M059J (cell line): ENCODE data around the gene MYH1. TPM values are rescaled to one million over a fixed set of nuclear protein-coding genes. Genes with fewer than 3 reads are reported as not detected.
"Not testable (repeated sequence)": the region's sequence is repeated elsewhere in the genome, so short reads cannot be mapped to it uniquely, and the experiment has no call there.

Experiments used
- DNase-seq: peaks from one replicate; pipeline ENCODE4 v3.0.0-alpha.2; 2012; ENCODE audit warnings: low read depth
- total RNA-seq: library from RNA; depleted of rRNA; stranded (reverse); fragments of >200 nt; shearing (Covaris generic); gene quantifications from 2 replicates; pipeline ENCODE4 v1.2.3, GENCODE V29; 2014; rRNA removed

MYH1 gene
- total RNA-seq = not detected in 2 replicates

DNA sequence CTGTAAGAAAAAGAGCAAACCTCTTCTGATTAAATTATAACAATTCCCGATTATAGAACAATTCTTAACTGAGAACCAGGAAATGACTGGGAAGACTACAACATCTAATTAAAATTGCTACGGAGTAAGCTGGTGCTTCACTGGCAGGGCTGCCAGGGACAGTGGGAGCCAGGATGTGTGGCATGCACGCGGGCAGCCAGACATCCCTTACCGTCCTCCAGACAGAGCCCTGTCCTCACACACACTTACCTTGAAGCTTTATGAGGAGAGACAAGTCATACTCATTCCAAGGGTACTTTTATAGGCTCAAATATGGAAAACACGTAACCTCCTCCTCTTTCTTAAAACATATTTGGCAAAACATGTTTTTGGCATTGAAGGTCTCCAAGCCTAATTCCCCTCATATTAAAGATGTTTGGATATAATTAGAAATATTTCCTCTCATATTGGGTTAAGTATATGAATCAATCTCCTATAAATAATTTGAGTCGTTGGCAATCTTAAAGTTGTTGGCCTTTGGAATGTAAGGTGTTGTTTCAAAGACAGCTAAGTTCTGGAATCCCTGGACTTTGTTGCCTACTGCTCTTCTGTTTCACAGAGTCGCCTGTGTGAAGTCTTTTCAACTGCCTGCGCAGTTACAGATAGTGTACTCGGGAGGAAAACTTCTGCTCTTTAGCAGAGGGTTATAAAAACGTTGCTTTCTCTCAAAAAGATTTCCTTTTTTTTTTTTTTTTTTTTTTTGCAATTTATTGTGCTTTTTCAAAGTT lies at the start of gene MYH1:
Gene MYH1 (minus strand): TSS at position 272 of the 767 bp plus-strand sequence. CDS start 1,900 bp downstream, outside the sequence.
- no peak for DNase-seq

DNA sequence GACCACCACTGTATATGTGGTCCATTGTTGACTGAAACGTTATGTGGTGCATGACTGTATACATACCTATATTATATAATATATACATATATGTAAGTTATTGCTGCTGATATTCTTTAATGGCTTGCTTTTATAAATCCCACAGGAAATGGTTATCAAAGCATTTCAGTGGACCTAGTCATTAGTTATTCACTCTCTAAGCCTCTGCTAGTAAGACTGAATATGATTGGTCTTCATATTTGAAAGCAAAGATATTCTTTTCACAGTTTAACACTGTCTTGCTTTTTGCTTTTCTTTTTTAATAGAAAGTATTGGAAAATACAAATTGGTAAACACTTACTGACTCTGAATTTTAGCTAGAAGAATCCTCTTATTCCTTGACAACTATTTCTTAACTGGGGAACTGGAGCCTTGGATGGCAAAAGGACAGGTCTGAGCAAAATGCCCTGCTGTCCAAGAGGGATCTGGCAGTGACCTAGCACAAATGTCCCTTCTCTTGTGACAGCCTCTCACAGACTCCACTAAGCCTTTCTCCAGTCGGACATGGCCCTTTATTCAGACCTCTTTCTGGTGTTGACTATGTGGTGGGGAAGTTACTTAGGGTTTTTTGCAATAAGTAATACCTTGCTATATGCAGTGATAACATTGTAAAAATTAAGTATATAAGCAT lies 45.8 kb upstream of the MYH1 start:
- DNase-seq = no peak

DNA sequence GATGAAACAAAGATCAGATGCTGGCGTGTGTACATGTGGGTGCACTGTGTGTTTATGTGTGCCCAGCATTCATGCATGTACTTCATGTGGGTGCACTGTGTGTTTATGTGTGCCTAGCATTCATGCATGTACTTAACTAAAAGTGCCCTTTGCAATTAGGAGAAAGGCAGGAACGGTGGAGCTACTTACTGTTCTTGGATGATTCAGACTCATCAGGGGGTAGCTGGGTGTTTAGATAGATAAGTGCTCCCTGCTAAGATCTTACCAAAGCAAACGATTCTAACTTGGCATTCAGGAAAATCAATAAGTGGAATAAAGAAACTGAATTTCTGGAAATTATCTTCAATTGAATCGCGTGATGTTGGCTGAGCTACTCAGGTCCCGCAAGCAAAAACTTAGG lies 39.7 kb upstream of the MYH1 start:
- no peak for DNase-seq

DNA sequence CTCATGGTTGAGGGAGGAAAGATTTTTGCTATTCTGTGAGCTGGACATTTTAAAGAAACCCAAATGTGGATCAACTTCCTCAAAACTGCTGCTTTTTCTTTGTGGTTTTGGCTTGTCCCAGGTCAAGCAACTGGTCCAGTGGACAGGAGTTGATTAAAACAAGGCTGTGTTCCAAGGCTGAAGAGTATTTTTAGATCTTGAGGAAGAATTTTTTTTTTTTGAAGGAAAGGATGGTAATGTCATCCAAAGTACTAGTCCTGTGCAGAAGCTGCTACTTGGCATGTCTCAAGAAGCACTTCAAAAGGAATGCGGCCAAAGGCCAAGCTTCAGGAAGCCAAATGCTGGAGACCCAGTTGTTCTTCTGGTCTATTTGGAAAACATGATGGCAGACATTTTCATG lies 39.1 kb upstream of the MYH1 start:
- peak; percentile 31 for DNase-seq

DNA sequence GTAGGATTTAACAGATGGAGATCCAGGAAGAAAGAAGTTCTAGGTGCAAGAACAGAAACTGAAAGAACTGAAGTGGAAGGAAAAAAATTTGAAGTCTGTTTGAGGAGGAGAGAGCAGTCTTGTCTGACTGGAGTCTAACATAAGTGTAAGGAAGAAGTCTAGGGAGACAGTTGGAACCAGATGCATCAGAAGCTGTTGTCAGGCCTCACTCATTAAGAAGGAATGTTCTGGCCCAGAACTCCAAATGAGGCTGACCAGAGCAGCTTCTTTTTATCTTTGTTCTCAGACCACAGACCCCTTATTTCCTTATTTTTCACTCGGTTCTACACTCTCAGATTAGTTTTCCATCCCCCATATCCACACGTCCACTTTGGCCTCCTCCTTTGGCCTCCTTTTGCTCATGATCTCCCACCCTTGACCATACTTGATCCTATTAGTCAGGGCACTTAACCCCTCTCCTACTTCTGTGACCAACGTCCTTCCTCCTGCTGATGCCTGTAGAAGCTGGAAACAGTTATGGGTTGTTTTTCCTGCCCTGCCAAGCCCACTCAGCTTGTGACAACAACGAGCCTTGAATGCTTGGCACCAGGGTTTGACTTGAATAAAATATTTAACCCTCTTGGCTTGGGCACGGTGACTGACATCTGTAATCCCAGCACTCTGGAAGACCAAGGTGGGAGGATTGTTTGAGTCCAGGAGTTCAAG lies 38.1 kb upstream of the MYH1 start:
- peak; percentile 27 for DNase-seq

DNA sequence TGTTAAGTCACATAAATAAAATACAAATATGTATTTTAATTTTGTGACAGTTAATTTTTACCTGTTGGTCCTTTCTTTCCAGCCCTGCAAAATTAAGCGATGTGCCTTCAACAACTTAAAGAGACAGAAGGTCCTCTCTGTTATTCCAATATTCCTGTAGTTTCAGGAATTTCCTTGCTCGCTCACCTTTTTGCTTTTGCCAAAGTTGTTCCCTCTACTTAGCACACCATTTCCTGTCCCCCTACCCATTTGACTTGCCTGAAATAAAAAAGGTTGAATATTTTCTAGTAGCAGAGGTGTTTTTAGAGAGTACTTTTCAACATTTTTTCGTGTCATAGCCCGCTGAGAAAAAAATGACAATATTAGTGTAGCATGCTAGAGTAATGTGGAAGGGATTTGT lies 31.7 kb upstream of the MYH1 start:
- no peak for DNase-seq

DNA sequence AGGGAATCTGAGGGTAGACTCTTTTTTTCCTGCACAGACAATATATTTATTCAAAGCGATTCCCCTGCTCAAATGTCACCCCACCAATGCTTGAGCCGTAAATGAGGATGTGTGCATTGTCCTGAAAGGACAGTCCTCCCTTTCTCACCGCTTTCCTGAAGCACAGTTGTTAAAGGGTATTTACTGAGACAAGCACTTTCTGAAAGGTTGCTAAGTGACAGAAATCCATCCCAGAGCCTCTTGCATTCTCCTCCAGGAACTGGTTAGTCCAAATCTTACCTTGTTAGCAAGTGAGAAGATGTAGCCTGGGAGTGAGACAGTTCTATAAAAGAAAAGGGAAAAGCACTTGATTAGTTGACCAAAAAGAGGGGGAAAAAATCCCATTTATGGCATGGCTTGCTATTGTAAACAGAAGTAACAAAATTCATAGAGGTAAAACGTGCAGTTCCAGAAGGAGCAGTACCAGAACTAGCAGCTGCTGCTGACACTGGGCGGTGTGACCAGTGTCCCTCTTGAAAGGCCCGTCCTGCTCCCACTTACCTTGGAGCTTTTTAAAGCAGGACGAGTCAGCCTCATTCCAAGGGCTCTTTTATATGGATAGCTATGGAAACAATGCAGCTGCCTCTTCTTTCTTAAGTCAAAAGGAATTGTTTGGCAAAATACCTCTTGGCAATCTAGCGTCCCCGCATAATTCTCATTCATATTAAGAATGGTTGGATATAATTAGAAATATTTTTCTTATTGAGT lies 30.9 kb upstream of the MYH1 start, which contains the start of gene MYH2:
Gene MYH2 (minus strand): TSS at position 563 of the 747 bp plus-strand sequence. CDS start 1,738 bp downstream, outside the sequence.
- no peak for DNase-seq

DNA sequence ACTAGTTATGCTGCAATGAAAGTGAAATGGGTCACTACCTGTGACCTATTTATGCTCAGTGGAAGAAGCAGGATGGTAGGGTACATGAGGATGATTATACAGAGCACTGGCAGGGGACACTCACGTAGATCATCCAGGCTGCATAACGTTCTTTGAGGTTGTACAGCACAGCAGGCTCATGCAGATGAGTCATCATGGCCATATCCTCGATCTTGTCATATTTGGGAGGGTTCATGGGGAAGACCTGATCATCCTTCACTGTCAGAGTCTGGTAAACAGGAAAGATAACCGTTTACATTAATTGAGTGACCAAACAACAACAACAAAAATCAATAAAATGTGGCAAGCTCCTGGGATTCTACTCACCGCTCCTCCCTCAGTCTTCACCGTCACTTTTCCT lies 29.0 kb upstream of the MYH1 start:
- DNase-seq = peak; percentile 23

DNA sequence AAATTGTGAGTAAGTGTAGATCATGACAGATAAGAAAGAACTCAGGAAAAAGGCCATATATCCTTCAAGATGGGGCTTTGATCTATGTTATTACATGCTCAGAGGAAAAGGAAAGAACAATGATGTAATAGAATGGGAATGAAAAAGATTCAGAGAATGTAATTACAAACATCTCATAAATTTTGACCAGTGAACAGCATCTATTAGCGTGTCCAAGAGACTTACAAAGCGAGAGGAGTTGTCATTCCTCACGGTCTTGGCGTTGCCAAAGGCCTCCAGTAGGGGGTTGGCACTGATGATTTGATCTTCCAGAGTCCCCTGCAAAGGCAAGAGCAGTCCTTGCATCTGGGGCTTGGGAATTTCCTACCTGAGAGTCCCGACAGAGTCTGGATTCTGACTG lies 25.1 kb upstream of the MYH1 start:
- DNase-seq = peak; percentile 59

DNA sequence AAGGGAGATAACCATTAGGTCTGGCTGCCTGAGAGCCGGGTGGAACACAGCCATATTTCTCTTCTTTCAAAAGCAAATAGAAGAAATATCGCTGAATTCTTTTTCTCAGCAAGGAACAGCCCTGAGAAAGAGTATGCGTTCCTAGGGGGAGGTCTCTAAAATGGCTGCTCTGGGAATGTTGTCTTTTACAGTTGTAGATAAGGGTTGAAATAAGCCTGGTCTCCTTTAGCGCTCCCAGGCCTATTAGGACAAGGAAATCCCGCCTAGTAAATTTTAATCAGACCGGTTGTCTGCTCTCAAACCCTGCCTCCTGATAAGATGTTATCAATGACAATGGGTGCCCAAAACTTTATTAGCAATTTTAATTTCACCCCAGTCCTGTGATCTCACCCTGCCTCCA lies 22.8 kb upstream of the MYH1 start:
- not testable (repeated sequence) for DNase-seq

DNA sequence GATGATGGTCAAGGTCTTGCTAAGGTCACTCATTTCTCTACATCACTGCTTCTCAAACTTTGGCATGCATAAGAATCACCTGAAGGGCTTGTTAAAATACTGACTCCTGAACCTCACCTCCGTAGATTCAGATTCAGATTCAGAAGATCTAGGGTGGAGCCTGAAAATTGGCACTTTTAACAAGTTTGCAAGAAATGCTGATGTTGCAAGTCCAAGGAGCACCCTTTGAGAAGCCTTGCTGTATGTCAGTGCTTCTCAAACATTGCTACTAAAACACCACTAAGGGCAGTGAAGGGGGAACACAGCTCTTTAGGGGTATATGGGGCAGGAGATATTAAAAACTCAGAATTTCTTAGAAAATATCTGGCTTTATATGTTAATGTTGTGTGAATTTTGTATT lies 13.7 kb upstream of the MYH1 start:
- no peak for DNase-seq

DNA sequence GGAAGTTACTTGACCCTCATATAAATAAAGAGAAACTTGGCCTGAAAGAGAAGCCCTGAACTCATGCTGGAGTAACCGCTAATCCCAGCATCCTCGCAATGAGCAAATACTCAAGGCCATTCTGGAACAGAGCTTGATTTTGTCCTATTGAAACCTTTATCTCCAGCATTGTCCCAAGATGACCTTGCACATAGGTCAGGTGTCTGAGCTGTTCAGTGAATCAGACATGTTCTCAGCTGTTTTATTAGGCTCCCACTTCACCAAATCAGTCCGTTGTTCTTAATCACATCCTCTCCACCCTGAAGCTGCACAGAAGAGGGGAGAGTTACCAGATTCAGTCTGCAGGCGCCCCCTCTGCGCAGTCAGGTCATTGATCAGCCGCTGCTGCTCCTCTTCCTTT lies 9.1 kb upstream of the MYH1 start:
- no peak for DNase-seq

DNA sequence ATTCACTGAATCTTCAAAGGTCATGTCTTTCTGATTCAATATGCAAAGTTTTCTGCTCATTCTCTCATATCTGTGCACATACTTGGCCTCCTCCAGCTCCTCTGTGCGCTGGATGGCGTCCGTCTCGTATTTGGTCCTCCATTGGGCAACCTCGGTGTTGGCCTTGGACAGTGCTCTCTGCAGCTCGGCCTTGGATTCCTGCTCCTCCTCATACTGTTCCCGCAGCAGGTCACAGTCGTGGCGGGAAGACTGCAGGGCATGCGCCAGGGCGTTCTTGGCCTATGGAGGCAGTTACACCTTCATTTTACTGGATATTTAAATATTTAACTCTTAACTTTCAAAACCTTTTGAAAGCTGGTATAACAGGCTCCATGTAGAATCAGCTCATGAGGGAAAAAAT lies 8.2 kb upstream of the MYH1 start:
- DNase-seq = no peak

DNA sequence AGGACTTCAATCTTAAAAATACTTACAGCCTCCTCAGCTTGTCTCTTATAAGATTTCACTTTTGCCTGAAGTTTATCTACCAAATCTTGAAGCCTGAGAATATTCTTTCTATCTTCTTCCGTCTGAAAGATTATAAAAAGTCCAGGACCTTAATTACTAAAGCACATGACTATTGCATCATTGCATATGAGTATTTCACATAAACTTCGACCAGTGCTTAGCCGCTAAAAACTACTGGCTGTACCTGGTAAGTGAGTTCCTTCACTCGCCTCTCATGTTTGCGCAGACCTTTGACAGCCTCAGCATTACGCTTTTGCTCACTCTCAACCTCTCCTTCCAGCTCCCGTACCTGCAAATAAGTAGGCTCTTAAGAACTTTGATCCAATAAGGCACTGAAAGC lies 4.7 kb upstream of the MYH1 start:
- DNase-seq = no peak

DNA sequence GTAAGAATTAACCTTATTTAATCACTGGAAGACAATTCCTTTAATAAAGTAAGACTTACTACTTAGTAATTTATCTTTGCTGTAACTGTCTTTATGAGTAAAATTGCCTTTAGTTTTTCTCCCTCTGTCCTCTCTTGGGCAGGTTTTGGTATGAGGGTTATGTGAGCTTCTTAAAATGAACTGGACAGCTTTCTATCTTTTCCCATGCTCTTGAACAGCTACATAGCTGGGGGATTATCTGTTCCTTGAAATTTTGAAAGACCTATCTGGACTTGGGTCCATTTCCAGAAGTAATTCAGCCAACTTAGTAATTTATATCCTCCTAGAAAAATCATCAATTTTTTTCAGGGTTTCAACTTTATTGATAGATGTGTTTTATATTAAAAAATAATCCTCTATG lies 3.6 kb upstream of the MYH1 start:
- DNase-seq = no peak

DNA sequence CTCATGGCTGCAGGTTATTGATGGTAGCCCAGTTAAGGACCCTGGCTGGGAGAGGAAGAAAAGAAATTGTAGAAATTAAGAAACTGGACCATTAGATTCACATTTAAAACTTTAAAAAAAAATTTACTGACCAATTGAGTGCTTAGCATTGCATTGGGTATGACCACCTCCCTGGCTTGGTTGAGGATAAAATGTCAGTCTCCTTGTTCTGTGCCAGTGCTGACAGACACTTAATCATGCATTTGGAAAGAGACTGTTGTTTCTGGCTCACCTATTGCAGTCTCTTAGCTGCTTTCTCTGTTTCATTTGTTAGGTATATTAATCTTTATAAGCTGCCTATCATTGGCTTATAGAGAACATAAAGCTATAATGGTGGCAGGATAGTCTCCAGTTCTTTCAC lies 1.7 kb downstream of the MYH1 start:
- no peak for DNase-seq

DNA sequence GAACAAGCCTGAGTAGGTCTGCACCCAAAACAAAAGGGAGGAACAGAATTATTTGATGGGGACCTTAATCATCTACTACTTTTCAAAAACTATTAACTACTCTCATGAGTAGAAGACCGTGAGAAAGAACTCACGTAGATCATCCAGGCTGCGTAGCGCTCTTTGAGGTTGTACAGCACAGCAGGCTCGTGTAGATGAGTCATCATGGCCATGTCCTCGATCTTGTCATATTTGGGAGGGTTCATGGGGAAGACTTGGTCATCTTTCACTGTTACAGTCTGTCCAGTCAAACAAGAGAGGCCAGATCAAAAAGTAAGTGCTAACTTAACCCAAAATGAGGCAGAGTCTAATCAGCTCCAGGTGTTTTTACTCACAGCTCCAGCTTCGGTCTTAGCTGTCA lies 2.3 kb downstream of the MYH1 start:
- no peak for DNase-seq

DNA sequence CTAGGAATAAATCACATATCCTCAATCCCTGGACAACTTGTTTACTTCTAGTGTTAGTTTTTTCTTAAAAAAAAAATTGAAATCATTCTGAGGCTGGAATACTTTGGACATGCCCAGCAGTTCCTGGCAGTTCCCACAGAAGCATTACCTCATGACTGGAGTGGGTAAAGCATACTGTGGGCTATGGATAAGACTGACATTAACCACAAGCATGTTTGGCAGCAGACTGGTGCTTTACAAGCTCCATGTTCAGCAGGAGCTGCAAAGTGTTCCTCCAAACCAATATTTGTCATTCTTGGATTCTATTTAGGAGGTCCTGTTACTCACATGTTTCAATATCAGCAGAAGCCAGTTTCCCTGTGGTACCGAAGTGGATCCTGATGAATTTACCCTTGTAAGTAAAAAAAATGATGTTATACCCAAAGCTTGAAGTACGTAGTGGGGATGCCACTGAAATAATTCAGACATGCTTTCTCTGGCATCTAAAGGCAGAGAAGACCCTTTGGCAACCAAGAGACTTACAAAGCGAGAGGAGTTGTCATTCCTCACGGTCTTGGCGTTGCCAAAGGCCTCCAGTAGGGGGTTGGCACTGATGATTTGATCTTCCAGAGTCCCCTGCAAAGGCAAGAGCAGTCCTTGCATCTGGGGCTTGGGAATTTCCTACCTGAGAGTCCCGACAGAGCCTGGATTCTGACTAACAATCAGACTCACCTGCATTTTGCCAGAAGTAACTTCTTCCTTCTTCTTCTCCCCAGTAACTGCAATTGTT lies 4.9 kb downstream of the MYH1 start:
- peak; percentile 9 for DNase-seq

DNA sequence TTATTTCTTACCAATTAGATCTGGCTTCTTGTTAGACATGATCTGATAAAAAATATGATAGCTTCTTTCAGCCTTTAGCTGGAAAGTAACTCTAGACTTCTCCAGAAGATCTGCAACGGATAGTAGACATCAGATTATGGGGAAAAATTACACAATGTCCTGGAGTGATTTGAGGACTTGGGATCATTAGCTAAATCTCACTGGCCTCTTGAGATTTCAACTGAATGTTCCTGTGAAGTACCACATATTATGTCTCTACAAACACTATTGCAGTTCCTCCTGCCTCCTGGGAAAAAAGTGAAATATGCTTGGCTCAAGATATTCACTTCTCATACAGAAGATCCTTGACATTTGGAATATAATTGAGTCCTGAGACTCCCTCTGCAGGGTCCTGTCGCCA lies 5.5 kb downstream of the MYH1 start:
- no peak for DNase-seq

DNA sequence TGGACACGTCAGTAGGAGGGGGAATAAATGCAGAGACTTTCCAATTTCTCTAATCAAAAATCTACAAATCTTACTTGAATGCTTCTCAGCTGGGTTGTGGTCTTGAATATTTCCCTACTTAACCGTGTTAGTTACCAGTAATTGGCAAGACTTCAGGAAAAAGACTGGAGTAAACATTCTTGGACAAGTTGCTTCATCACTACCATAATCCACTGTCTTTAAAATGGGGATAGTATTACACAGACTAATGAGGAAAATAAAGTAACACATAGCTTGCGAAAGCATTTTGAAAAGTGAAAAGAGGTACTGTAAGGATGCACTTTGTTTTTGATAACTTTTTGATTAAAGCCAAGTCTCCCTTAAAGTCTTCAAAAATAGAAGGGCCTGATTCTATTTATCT lies 18.4 kb downstream of the MYH1 start:
- DNase-seq = no peak

DNA sequence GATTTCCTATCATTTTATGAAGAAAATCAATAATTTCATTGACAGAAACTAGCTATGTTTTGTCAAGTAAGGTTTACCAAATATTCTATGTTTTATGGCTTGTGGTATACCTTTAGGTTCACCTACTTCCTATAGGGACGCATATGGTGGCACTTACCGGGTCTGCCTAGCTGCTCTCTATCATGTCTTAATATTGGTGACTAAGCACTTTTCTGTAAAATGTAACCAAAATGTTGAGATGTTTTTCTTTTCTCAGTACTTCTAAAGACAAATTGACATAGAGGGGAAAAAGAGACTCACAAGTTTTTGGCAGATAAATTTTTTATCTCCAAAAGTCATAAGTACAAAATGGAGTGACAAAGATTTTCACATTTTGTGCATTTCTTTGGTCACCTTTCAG lies 26.3 kb downstream of the MYH1 start:
- DNase-seq = no peak
